ENCODE results near the gene C1orf185. TPM values are rescaled to one million over a fixed set of nuclear protein-coding genes. Genes with fewer than 3 reads are reported as not detected.
"Not testable (repeated sequence)": the region's sequence is repeated elsewhere in the genome, so short reads cannot be mapped to it uniquely, and the experiment has no call there.

The C1orf185 gene
- total and polyA plus RNA-seq, 7 donors, result not detected

DNA sequence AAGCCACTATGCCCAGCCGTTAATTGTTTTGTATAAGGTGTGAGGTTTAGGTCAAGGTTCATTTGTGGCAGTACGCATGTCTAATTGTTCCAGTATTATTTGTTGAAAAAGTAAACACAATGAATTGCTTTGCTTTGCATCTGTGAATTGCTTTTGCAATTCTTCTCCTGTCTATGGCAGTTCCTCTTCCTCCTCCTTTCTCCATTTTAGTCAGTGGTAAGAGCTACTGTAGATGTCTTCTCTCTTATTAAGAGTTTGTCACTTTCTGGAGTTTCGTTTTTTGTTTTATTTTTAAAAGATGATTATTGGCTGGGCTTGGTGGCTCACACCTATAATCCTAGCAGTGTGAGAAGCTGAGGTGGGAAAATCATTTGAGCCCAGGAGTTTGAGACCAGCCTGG lies 29.2 kb downstream of the C1orf185 start:
- H3K4me1 ChIP-seq, result no peaks in the 10 kb centered on the region
- no peak for DNase-seq
- intact Hi-C loops (cut with DNase I), result no loop called here
- TF ChIP-seq, protein P1, sequence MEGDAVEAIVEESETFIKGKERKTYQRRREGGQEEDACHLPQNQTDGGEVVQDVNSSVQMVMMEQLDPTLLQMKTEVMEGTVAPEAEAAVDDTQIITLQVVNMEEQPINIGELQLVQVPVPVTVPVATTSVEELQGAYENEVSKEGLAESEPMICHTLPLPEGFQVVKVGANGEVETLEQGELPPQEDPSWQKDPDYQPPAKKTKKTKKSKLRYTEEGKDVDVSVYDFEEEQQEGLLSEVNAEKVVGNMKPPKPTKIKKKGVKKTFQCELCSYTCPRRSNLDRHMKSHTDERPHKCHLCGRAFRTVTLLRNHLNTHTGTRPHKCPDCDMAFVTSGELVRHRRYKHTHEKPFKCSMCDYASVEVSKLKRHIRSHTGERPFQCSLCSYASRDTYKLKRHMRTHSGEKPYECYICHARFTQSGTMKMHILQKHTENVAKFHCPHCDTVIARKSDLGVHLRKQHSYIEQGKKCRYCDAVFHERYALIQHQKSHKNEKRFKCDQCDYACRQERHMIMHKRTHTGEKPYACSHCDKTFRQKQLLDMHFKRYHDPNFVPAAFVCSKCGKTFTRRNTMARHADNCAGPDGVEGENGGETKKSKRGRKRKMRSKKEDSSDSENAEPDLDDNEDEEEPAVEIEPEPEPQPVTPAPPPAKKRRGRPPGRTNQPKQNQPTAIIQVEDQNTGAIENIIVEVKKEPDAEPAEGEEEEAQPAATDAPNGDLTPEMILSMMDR (IDR thresholded peaks at IDR 0.05), result no peak
- no peak for TF ChIP-seq POLR2A (IDR thresholded peaks at IDR 0.05)
- TF ChIP-seq EP300 (IDR thresholded peaks at IDR 0.05), result no peak
- no peak for TF ChIP-seq POLR2AphosphoS5 (IDR thresholded peaks at IDR 0.05)
- H3K9me3 ChIP-seq, result peaks cover 0 to 16% (median 12%) of the 10 kb centered on the region in 4 donors
- H3K4me3 ChIP-seq, result no peak overlapping the region
- no peaks in the 10 kb centered on the region for H3K27me3 ChIP-seq
- WGBS, 2 donors, result 21 to 56% methylated on average over 3 of the region's 3 CpGs
- no peaks in the 10 kb centered on the region for H3K36me3 ChIP-seq
- no peak overlapping the region for H3K27ac ChIP-seq

DNA sequence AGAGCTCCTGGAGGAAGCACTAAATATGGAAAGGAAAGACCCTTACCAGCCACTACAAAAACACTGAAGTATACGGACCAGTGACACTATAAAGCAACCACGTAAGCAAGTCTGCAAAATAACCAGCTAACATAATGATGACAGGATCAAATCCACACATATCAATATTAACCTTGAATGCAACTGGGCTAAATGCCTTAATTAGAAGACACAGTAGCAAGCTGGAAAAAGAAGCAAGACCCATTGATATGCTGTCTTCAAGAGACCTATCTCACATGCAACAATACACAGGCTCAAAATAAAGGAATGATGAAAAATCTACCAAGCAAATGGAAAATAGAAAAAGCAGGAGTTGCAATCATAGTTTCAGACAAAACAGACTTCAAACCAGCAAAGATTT lies 31.0 kb downstream of the C1orf185 start:
- intact Hi-C loops (cut with DNase I), result no loop called here
- Histone ChIP-seq H3K36me3 (no peaks in the 10 kb centered on the region), H3K4me3 (no peak overlapping the region), H3K4me1 (no peaks in the 10 kb centered on the region), H3K27me3 (no peaks in the 10 kb centered on the region), H3K9me3 (peaks cover 0 to 16% (median 12%) of the 10 kb centered on the region in 4 donors), H3K27ac (no peak overlapping the region)
- DNase-seq, result no peak
- 92 to 93% methylated on average over 2 of the region's 2 CpGs for WGBS, 2 donors
- TF ChIP-seq POLR2A (IDR thresholded peaks at IDR 0.05) (no peak), EP300 (IDR thresholded peaks at IDR 0.05) (no peak), POLR2AphosphoS5 (IDR thresholded peaks at IDR 0.05) (no peak)
- TF ChIP-seq, protein P1 (IDR thresholded peaks at IDR 0.05), result no peak

DNA sequence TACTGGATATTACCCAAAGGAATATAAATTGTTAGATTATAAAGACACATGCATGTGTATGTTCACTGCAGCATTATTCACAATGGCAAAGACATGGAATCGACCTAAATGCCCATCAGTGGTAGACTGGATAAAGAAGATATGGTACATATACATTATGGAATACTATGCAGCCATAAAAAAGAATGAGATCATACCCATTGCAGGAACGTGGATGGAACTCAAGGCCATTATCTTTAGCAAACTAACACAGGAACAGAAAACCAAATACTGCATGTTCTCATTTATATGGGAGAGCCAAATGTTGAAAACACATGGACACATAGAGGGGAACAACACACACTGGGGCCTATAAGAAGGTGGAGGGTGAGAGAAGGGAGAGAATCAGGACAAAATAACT lies 35.7 kb downstream of the C1orf185 start:
- H3K9me3 ChIP-seq, result peaks cover 0 to 13% (median 11%) of the 10 kb centered on the region in 4 donors
- H3K36me3 ChIP-seq; intact Hi-C loops (cut with DNase I); H3K27me3 ChIP-seq; H3K27ac ChIP-seq; H3K4me1 ChIP-seq; DNase-seq; H3K4me3 ChIP-seq: not testable (repeated sequence)
- WGBS, 2 donors, result 36 to 58% methylated on average over 2 of the region's 2 CpGs

DNA sequence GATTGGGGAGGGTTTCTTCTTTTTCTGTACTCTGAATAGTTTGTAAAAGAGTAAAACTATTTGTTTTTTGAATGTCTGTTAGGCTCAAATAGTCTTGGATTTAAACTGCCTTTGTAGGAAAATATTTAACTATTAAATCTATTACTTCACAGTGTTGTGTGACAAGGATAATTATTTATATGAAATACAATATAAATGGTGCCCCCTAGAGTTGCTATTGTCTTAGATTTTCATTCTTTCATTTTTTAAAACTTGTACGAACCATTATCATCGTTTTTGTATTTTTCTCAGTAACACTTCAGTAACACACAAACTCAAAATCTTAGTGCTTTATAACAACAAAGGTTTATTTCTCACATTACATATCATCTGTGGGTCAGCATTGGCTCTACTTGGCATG lies 37.4 kb downstream of the C1orf185 start:
- intact Hi-C loops (cut with DNase I), result no loop called here

DNA sequence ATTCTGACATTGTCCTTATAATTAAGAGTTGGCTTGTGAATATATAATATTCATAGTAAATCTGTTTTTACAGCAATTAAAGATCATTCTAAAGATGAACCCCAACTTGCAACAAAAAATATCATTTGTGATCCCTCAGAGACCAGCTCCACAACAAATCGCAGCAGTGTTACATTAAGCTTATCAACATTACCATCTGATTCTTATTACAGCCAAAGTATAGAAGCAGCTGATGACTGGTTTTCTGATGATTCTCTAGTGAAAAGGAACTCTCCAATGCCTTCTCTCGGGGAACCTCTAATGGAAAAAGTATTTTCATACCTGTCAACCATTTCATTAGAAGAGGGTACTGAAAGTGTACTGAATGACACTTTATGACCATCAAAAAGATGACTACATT lies 45.4 kb downstream of the C1orf185 start:
- no peaks in the 10 kb centered on the region for H3K36me3 ChIP-seq
- WGBS, 2 donors, result 88 to 95% methylated on average over 2 of the region's 2 CpGs
- H3K4me3 ChIP-seq, result no peak overlapping the region
- intact Hi-C loops (cut with DNase I), result no loop called here
- H3K27ac ChIP-seq, result no peak overlapping the region
- DNase-seq, result no peak
- H3K4me1 ChIP-seq, result no peaks in the 10 kb centered on the region
- TF ChIP-seq EP300 (IDR thresholded peaks at IDR 0.05), result no peak
- no peak for TF ChIP-seq POLR2AphosphoS5 (IDR thresholded peaks at IDR 0.05)
- TF ChIP-seq POLR2A (IDR thresholded peaks at IDR 0.05), result no peak
- TF ChIP-seq, protein P1 (IDR thresholded peaks at IDR 0.05), result no peak
- H3K9me3 ChIP-seq, result no peaks in the 10 kb centered on the region
- no peaks in the 10 kb centered on the region for H3K27me3 ChIP-seq

More for the DNA sequence above, 37.4 kb downstream of the C1orf185 start:
- H3K4me1 ChIP-seq, result no peaks in the 10 kb centered on the region
- no peak for TF ChIP-seq EP300 (IDR thresholded peaks at IDR 0.05)
- TF ChIP-seq, protein P1 (IDR thresholded peaks at IDR 0.05), result no peak
- TF ChIP-seq POLR2AphosphoS5 (IDR thresholded peaks at IDR 0.05), result no peak
- TF ChIP-seq POLR2A (IDR thresholded peaks at IDR 0.05), result no peak
- no peak for DNase-seq
- no peaks in the 10 kb centered on the region for H3K9me3 ChIP-seq
- H3K36me3 ChIP-seq, result no peaks in the 10 kb centered on the region
- no peaks in the 10 kb centered on the region for H3K27me3 ChIP-seq
- H3K27ac ChIP-seq, result no peak overlapping the region
- 33 to 61% methylated on average over 2 of the region's 2 CpGs for WGBS, 2 donors
- no peak overlapping the region for H3K4me3 ChIP-seq

All from sigmoid colon (tissue), 7 donors.